Left ventricle myocardium inferior (tissue), 1 donor: ENCODE results near the gene NKD1. TPM values are rescaled to one million over a fixed set of nuclear protein-coding genes. Genes with fewer than 3 reads are reported as not detected.

ENCODE experiments used
- DNase-seq: peaks from one replicate; pipeline ENCODE4 v3.0.0-alpha.2; 2020
- H3K27ac ChIP-seq: fragments of 200-600 bp; replicated peaks from 2 replicates; pipeline ENCODE4 v1.8.0; 2021
- H3K27me3 ChIP-seq: fragments of 200-600 bp; 2 replicates; pipeline ENCODE4 v1.8.0; 2021; ENCODE audit warnings: low read depth
- H3K36me3 ChIP-seq: fragments of 200-600 bp; 2 replicates; pipeline ENCODE4 v1.8.0; 2021
- H3K4me1 ChIP-seq: fragments of 200-600 bp; 2 replicates; pipeline ENCODE4 v1.8.0; 2021
- H3K4me3 ChIP-seq: fragments of 200-600 bp; 2 replicates; pipeline ENCODE4 v1.8.0; 2021; ENCODE audit warnings: mild to moderate bottlenecking, moderate library complexity
- H3K9me3 ChIP-seq: fragments of 200-600 bp; replicated peaks from 2 replicates; pipeline ENCODE4 v1.8.0; 2021
- CTCF ChIP-seq: fragments of 200-600 bp; IDR thresholded peaks from 2 replicates; pipeline ENCODE4 v1.8.0; 2021; ENCODE audit warnings: antibody characterized with exemption, mild to moderate bottlenecking, borderline replicate concordance
- intact Hi-C: fragments of 100-400 bp; cut with micrococcal nuclease; formaldehyde crosslinking; loops from one replicate; pipeline ENCODE4 v1.11.0; 2022
- total RNA-seq: library from RNA; stranded (reverse); fragmentation: NEBNext Ultra II Directional; extraction: Animal tissue kit (Norgen Biotek cat#: 25700); gene quantifications from one replicate; pipeline ENCODE4 v1.2.1, GENCODE V29; 2021
- donor health status: DM: no; HTN: yes; CAD: no; lungs with severe emphysema.

Gene NKD1
- total RNA-seq, 1 donor from 2014 or later: 1.5 TPM

DNA sequence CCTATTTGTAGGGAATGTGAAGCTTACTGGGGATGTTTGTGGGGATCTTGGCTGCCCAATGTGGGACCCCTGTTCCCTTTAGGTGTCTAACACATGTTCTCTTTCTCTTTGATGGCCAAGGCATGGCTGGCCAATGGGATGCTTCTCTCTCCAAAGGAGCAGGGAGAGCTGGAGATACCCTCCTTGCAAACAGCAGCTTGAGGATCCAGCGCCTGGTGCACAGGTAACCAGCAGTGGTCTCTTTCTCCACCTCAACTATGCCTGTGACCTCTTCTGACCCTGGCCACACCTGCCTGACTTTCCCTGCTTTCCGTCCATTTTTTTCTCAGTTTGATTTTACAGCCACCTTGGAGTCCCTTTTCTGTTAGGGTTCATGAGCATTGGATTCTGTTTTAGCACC lies 16.8 kb upstream of the NKD1 start:
- TF ChIP-seq CTCF: no peak
- no peak for DNase-seq

GRCh38 chr16:50531901-50532300 lies 16.3 kb upstream of the NKD1 start:
- DNase-seq: no peak
- intact Hi-C loops: no loop called here
- TF ChIP-seq CTCF: no peak
- H3K4me3 ChIP-seq: no peak overlapping the region
- H3K27me3 ChIP-seq: peaks cover 38% of the 10 kb centered on the region
- no peaks in the 10 kb centered on the region for H3K36me3 ChIP-seq
- no peaks in the 10 kb centered on the region for H3K4me1 ChIP-seq
- no peak overlapping the region for H3K27ac ChIP-seq
- H3K9me3 ChIP-seq: peaks cover 24% of the 10 kb centered on the region

More for the DNA sequence above, 16.8 kb upstream of the NKD1 start:
- no peak overlapping the region for H3K27ac ChIP-seq
- peaks cover 24% of the 10 kb centered on the region for H3K9me3 ChIP-seq
- H3K27me3 ChIP-seq: peaks cover 38% of the 10 kb centered on the region
- intact Hi-C loops: no loop called here
- no peaks in the 10 kb centered on the region for H3K36me3 ChIP-seq
- H3K4me1 ChIP-seq: no peaks in the 10 kb centered on the region
- H3K4me3 ChIP-seq: no peak overlapping the region

DNA sequence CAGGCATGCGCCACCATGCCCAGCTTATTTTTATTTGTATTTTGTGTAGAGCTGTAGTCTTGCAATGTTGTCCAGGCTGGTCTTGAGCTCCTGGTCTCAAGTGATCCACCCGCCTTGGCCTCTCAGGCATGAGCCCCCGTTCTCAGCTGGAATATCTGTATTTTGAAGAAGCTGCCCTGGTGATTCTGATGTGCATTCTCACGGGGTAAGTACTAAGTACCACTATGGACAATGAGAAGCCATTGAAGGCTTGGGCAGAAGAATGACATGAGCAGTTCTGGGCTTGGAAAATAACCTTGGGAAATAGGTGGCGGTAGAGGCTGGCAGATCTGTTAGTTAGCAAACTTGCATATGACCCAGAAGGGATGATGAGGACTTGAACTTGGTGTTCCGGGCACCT lies 15.6 kb upstream of the NKD1 start:
- no peak overlapping the region for H3K4me3 ChIP-seq
- no peak overlapping the region for H3K27ac ChIP-seq
- TF ChIP-seq CTCF: no peak
- peaks cover 44% of the 10 kb centered on the region for H3K27me3 ChIP-seq
- H3K36me3 ChIP-seq: no peaks in the 10 kb centered on the region
- intact Hi-C loops: no loop called here
- peaks cover 24% of the 10 kb centered on the region for H3K9me3 ChIP-seq
- no peaks in the 10 kb centered on the region for H3K4me1 ChIP-seq
- no peak for DNase-seq

DNA sequence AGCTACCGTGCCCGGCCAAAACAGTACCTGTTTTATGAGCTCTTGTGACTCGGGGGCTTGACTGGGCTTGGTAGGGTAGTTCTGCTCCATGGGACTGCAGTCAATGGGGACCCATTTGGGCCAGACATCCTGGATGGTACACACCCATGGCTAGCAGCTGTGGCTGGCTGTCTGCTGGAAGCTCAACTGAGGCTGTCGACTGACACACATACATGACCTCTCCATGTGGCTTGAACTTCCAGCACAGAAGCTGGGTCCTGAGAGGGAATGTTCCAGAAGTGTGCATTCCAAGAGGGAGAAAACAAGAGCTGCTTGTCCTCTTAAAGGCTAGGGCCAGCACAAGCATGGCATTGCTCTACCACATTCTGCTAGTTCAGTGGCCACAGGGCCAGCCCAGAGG lies 14.9 kb upstream of the NKD1 start:
- no peaks in the 10 kb centered on the region for H3K4me1 ChIP-seq
- no peak for DNase-seq
- no peak for TF ChIP-seq CTCF

DNA sequence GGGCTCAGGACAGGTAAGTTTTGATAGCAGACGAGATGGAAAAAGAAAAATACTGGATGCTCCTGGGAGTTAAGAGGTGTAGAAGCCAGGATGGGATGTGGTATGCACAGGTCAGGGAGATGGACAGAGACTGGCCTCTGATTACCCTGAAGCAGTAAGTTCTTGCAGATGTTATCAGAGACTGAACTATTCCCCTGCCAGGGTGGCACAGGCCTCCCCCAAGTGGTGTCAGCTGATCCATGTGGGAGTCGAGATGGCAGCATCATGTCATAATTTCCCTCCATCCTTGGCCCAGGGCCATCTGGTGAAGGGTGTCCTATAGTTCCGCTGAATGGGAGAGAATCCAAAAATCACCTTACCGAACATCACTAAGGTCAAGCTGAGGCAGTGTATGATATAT lies 14.1 kb upstream of the NKD1 start:
- no peak for TF ChIP-seq CTCF
- H3K9me3 ChIP-seq: peaks cover 19% of the 10 kb centered on the region
- peaks cover 47% of the 10 kb centered on the region for H3K27me3 ChIP-seq
- no peak overlapping the region for H3K27ac ChIP-seq
- H3K36me3 ChIP-seq: no peaks in the 10 kb centered on the region
- H3K4me1 ChIP-seq: no peaks in the 10 kb centered on the region
- intact Hi-C loops: no loop called here
- DNase-seq: no peak
- H3K4me3 ChIP-seq: no peak overlapping the region

More for the DNA sequence above, 14.9 kb upstream of the NKD1 start:
- Histone ChIP-seq H3K9me3 (peaks cover 24% of the 10 kb centered on the region), H3K36me3 (no peaks in the 10 kb centered on the region), H3K4me3 (no peak overlapping the region), H3K27ac (no peak overlapping the region), H3K27me3 (peaks cover 47% of the 10 kb centered on the region)
- intact Hi-C loops: no loop called here

DNA sequence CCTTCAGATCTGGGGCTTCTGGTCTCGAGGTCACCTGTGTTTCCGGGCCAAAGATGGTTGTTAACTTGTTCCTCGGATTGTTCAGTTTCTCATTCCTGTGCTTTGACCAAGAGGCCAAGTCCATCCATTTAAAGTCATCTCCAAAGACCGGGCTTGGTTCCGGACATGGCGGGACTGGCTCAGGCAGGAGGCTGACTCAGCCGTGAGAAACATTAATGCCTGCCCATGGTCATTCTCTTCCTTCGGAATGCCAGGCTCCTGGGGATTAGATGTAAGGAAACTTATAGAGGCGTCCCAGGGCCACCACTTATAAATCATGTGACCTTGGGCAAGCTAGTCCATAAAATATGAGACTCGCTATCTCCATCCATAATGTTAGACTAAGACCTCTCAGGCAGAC lies 13.6 kb upstream of the NKD1 start:
- TF ChIP-seq CTCF: no peak
- intact Hi-C loops: no loop called here

More for the DNA sequence above, 13.6 kb upstream of the NKD1 start:
- Histone ChIP-seq H3K9me3 (peaks cover 14% of the 10 kb centered on the region), H3K27me3 (peaks cover 47% of the 10 kb centered on the region), H3K36me3 (no peaks in the 10 kb centered on the region), H3K27ac (no peak overlapping the region), H3K4me1 (no peaks in the 10 kb centered on the region), H3K4me3 (no peak overlapping the region)
- DNase-seq: no peak
